ENCODE results near the gene BARHL1. TPM values are rescaled to one million over a fixed set of nuclear protein-coding genes. Genes with fewer than 3 reads are reported as not detected.

Gene BARHL1
- not detected in 2 replicates for total RNA-seq

DNA sequence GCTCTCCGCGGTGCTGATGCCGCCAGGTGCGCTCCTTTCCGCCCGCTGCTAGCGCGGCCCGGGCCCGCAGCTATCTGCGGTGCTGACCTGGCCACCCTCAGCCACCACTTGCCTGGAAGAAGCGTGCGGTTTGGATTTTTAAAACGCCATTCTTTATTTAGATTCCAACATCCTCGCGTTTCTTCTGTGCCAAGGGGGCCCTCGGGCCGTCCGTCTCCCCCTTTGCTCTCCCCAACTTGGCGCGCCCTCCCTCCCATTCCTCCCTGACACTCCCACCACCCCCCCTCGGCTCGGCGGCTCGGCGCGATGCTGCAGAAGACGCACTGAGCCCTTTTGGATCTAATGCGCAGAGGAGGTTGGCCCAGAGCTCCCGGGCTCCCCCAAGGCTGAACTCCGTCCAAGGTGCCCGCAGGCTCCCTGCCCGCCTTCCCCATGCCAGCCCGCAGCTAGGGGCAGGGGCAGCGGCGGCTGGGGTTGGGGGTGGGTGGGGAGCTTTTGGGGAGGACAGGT, at the start of gene BARHL1:
Gene BARHL1 (plus strand): TSS at position 331 of the 510 bp plus-strand sequence. CDS start 192 bp downstream, outside the sequence.

Other genes with a start within 250 kb of the BARHL1 start
- 15.9 and 16.5 TPM in 2 replicates for gene SETX, start 227.6 kb upstream of the BARHL1 start, total RNA-seq
- 10.6 TPM in 2 replicates for gene TTF1, start 175.8 kb upstream of the BARHL1 start, total RNA-seq
- gene CFAP77, start 172.4 kb upstream of the BARHL1 start, total RNA-seq = not detected in 2 replicates
- 8.0 and 8.2 TPM in 2 replicates for gene DDX31, start 87.4 kb downstream of the BARHL1 start, total RNA-seq
- 7.0 and 8.6 TPM in 2 replicates for gene GTF3C4, start 87.9 kb downstream of the BARHL1 start, total RNA-seq

Measured in bronchus fibroblast of lung (primary cell).